Activated T-cell treated with anti-CD3 and anti-CD28 coated beads, Interleukin-2, amount 50 U/mL, for 72 hours (primary cell): ENCODE data around the gene CUEDC2. TPM values are rescaled to one million over a fixed set of nuclear protein-coding genes. Genes with fewer than 3 reads are reported as not detected.

Source experiments
- ATAC-seq, 2 donors: fragments of 150-1000 bp; cut with Tn5 transposase; replicated peaks in 1 of 2; 2 replicates each; pipeline ENCODE4 v1.10.0; 2021; ENCODE audit warnings: moderate library complexity in 2 of 2, mild to moderate bottlenecking in 1 of 2
- DNase-seq, 2 donors: peaks; one replicate each; pipeline ENCODE4 v3.0.0; 2021 to 2022; ENCODE audit warnings: mixed read lengths in 1 of 2
- H3K27ac Mint-ChIP-seq: one replicate; pipeline ENCODE4 v1.8.0; 2022; ENCODE audit warnings: mild to moderate bottlenecking, moderate library complexity, mixed read lengths
- H3K27me3 Mint-ChIP-seq: one replicate; pipeline ENCODE4 v1.8.0; 2022; ENCODE audit warnings: low read depth, mixed read lengths
- H3K36me3 Mint-ChIP-seq, 2 donors: one replicate each; pipeline ENCODE4 v1.8.0; 2022; ENCODE audit warnings: mixed read lengths in 2 of 2, mild to moderate bottlenecking in 1 of 2; ENCODE audit not compliant: insufficient read depth in 2 of 2
- H3K4me1 Mint-ChIP-seq: one replicate; pipeline ENCODE4 v1.8.0; 2022; ENCODE audit warnings: low read depth, mixed read lengths
- H3K4me3 Mint-ChIP-seq, 2 donors: one replicate each; pipeline ENCODE4 v1.8.0; 2022; ENCODE audit warnings: mild to moderate bottlenecking in 2 of 2, mixed read lengths in 2 of 2, moderate library complexity in 2 of 2
- H3K9me3 Mint-ChIP-seq, 2 donors: one replicate each; pipeline ENCODE4 v1.8.0; 2022; ENCODE audit warnings: mixed read lengths in 2 of 2
- total RNA-seq, 2 donors: library from RNA; stranded (reverse); gene quantifications; one replicate each; pipeline ENCODE4 v1.2.3, GENCODE V29; 2022

Gene CUEDC2
- total RNA-seq, 2 donors from 2014 or later = 78.7 to 79.5 TPM

DNA sequence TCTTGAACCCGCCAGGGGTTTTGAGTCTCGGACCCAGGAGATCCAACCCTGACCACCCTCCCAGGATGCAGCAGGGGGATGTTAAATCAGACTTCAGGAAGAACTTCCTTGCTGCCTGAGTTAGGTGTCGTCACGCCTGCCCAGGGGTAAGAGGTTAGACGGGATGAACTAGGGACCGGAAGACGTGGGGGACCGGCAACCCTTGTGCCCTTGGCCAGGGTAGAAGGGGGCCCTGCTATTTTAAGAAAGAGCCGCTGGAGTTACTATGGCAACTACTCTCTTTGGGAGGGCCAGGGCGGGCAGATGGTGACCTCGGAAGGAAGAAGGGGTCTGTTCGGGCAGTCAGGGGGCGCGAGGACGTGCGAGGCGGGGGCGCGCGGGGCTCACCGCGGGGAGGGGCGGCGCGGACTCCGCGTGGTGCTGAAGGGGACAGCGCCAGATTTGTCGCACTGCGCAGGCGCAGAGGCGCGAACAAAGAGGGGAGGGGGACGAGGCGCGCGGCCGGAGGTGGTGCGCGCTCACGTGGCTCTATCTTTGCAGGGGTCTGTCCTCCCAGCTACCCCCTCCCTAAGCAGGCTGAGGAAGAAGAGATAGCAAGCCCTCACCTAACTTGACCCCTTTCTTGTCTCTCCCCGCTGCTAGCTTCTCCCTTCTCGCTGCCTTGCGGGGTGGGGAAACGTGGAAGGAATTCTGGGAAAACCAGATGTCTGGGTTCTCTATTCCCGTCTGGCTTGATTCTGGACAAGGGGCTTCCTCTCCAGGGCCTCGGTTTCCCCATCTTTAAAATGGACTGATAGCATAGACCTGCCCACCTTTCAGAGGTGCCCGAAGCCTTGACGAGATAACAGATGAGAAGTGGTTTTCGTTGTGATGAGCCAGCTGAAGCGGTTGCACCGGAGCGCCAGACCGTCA lies 12.8 kb downstream of the CUEDC2 start:
- DNase-seq (peak; percentile 74 to 76), ATAC-seq (no peak)
- H3K4me3 Mint-ChIP-seq = peak overlapping the region; percentile 88 to 99
- peaks cover 26% of the 10 kb centered on the region for H3K27me3 Mint-ChIP-seq
- peaks cover 34% of the 10 kb centered on the region for H3K4me1 Mint-ChIP-seq
- peak overlapping the region; percentile 67 for H3K27ac Mint-ChIP-seq
- no peaks in the 10 kb centered on the region for H3K9me3 Mint-ChIP-seq
- H3K36me3 Mint-ChIP-seq = peaks cover 2% of the 10 kb centered on the region in 2 donors

DNA sequence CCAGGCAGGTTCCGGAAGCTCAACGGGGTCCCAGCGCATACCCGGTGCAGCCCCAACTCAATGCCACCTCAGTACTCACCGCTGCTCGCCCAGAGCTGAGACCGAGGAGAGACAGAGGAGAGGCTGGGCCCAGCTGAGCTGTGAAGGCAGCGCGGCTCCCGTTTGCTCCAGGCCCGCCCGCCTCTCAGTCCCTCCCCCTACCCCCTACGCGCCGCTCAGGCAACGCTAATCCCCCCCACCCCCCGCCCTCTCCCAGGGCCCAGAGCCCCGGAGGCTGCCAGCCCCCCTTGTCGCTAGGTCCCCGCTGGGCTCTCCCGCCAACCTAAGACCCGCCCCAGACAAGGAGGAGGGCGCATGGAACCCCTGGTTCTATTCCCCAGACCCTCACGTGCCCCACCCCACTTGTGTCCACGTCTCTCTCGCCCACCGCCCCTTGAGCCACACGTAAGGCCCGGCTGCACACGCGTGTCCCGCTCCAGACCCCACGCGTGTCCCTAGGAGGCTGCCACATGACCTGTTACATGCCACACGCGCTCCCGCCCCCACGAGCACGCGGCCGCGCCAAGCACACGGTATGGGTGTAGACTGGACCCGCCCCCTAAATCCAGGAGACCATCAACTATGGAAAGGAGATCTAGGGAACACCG lies 13.6 kb downstream of the CUEDC2 start, which contains the start of gene PSD:
Gene PSD, minus strand, starts transcription at position 164 of the 647 bp plus-strand sequence. CDS start 1,747 bp downstream, outside the sequence.
- DNase-seq = no peak
- ATAC-seq = no peak
- H3K36me3 Mint-ChIP-seq = peaks cover 2% of the 10 kb centered on the region in 2 donors
- no peaks in the 10 kb centered on the region for H3K9me3 Mint-ChIP-seq
- peak within 1 kb of the TSS; percentile 67 for H3K27ac Mint-ChIP-seq
- H3K4me3 Mint-ChIP-seq = peak within 1 kb of the TSS; percentile 88 to 99
- peaks cover 26% of the 10 kb centered on the region for H3K27me3 Mint-ChIP-seq
- peaks cover 34% of the 10 kb centered on the region for H3K4me1 Mint-ChIP-seq

DNA sequence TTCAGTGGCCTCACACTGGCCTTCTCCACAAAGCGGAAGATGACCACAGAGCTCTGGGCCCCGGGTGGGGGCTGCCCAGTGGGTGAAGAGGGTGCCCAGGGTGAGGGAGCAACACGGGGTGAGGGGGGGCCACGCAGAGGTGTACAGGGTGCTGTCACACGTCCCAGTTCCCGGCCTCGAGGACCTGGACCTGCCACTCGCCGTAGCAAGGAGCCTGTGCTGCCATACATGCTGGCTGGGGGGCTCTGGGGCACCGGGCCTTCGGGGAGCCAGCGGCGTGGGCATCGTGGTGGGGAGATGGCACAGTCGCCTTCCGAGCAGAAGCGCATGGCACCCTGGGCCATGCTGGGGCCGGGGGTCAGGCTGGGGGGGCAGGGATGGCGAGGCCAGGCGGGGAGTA lies 15.7 kb downstream of the CUEDC2 start:
- Mint-ChIP-seq H3K9me3 (no peaks in the 10 kb centered on the region), H3K27me3 (peaks cover 26% of the 10 kb centered on the region), H3K36me3 (peaks cover 0 to 2% of the 10 kb centered on the region in 2 donors), H3K4me1 (peaks cover 33% of the 10 kb centered on the region), H3K27ac (no peak overlapping the region), H3K4me3 (no peak overlapping the region)
- DNase-seq (no peak), ATAC-seq (no peak)

DNA sequence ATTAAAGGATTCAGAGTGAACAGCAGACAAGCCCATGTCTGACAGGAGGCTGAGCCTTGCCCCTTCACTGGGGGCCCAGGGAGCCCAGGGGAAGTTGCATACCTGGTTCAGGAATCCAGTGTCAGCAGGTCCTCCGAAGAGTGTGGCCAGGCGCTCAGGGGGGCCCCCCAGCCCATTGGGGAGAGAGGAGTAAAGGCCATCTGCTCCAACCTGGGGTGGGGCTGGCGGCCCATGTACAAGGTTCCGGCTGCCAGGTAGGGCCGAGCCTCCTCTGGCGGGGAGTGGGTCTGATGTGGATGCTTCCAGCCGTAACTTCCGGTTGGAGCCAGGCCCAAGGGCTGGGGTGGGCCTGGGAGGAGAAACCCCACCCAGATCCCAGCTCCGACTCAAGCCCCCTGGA lies 16.1 kb downstream of the CUEDC2 start:
- Mint-ChIP-seq H3K36me3 (peaks cover 0 to 2% of the 10 kb centered on the region in 2 donors), H3K9me3 (no peaks in the 10 kb centered on the region), H3K4me3 (no peak overlapping the region), H3K4me1 (peaks cover 37% of the 10 kb centered on the region), H3K27me3 (peaks cover 26% of the 10 kb centered on the region), H3K27ac (no peak overlapping the region)
- DNase-seq (no peak), ATAC-seq (no peak)

DNA sequence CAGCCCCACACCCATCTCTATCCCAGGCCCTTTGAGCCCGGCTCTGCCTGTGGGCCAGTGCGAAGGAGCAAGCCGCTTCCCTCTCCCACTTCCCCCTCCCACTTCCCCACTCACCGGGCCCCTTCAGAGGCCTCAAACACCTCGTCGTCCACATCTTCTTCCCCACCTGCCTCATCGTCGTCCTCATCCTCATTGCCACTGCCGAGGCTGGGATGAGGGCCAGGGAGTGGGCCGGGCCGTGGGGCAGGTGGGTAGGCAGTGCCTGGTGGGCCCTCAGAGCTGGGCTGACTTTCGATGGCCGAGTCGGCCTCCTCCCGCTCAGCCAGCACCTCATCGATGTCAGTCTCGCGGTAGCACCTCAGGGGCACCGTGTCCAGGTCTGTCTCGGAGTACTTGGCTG lies 17.6 kb downstream of the CUEDC2 start:
- H3K4me1 Mint-ChIP-seq = peaks cover 38% of the 10 kb centered on the region
- H3K36me3 Mint-ChIP-seq = no peaks in the 10 kb centered on the region
- ATAC-seq (no peak), DNase-seq (no peak)
- H3K27ac Mint-ChIP-seq = no peak overlapping the region
- H3K4me3 Mint-ChIP-seq = no peak overlapping the region
- no peaks in the 10 kb centered on the region for H3K9me3 Mint-ChIP-seq
- H3K27me3 Mint-ChIP-seq = peaks cover 29% of the 10 kb centered on the region

DNA sequence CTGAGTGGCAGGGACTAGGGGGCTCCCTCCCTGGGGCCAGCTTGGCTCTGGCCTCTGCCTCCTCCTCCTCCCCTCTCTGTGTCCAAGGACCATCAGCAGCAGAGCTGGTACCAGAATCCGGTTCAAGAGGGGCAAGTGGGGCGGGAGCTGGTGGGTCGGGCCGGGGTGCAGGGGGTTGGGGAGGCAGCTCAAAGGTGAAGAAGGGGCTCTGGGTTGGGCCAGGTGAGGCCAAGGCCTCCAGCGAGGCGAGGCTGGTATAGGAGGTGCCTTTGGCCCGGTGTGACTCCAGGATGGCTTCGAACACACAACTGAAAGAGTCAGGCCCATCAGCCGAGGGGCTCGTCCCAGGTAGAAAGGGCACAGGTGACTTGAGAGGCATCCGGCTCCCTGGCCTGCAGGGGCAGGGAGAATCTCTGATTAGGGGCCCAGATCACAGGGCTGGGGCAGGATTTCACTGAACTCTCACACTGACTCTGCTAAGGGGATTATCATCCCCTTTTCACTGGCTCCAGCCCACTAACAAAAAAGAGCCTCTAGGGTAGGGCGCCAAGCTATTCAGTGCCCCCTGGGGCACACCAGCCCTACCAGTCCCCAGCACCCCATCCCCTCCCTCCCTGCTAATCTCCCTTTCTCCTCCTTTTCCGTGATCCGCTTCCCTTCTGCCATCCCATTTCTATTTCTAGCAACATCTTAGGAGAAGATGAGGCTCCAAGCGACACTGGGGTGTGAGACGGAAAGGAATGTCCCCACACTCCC lies 18.4 kb downstream of the CUEDC2 start:
- Mint-ChIP-seq H3K36me3 (peaks cover 0 to 2% of the 10 kb centered on the region in 2 donors), H3K9me3 (no peaks in the 10 kb centered on the region), H3K27ac (no peak overlapping the region), H3K4me3 (no peak overlapping the region), H3K4me1 (peaks cover 37% of the 10 kb centered on the region), H3K27me3 (peaks cover 30% of the 10 kb centered on the region)
- no peak for DNase-seq
- ATAC-seq = no peak

DNA sequence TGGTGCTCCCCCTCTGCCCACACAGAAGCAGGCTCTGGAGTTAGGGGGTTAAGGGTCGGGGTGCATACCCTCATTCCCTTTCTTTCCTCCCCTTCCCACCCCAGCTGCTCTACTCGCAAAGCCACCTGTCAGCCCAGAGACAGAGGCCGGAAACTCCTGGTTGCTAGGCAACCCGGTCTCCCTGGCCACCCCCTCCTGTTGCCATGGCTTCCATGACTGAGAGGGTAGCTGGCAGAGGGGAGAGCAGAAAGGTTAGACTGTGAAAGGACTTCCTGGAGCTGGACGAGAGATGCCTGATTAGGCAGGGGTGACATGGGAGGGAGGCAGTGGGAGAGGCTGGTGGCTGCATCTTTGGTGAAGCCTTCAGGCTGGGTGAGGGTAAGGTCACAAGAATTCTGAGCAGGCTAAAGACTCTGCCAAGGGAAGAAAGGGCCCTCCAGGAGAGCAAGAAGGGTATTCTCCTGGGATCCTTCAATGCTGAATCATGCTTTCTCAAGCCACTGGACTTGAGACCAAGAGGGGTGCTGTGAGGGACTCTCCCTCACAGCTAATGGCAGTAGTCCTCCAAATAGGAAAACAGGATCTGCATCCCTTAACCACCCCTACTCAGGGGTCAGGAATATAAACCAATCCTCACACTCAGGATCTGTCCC lies 19.2 kb downstream of the CUEDC2 start:
- Mint-ChIP-seq H3K27me3 (peaks cover 22% of the 10 kb centered on the region), H3K27ac (no peak overlapping the region), H3K36me3 (peaks cover 0 to 2% of the 10 kb centered on the region in 2 donors), H3K9me3 (no peaks in the 10 kb centered on the region), H3K4me3 (no peak overlapping the region), H3K4me1 (peaks cover 40% of the 10 kb centered on the region)
- ATAC-seq (peak; percentile 8 to 20), DNase-seq (peak; percentile 63 to 69)

DNA sequence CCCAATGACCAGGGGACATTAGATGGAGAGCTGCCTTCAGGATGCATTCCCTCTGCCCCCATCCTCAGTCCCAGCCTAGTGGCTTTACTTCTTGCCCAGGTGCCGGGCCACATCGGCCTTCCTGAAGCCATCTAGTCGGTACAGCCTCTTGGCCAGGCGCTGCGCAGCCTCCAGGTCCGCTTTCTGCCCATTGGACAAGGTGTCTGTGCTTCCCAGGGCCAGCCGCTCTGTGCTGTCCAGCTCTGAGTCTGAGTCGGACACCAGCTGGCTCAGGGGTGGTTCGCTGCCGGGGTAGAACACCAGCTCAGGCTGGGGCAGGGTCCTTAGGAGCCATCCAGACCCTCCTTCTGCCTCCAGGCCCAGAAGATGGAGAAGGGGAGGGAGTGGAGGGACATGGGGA lies 20.1 kb downstream of the CUEDC2 start:
- ATAC-seq = no peak
- peaks cover 0 to 2% of the 10 kb centered on the region in 2 donors for H3K36me3 Mint-ChIP-seq
- H3K4me3 Mint-ChIP-seq = no peak overlapping the region
- H3K27me3 Mint-ChIP-seq = peaks cover 13% of the 10 kb centered on the region
- no peak overlapping the region for H3K27ac Mint-ChIP-seq
- H3K9me3 Mint-ChIP-seq = no peaks in the 10 kb centered on the region
- H3K4me1 Mint-ChIP-seq = peaks cover 46% of the 10 kb centered on the region
- no peak for DNase-seq

DNA sequence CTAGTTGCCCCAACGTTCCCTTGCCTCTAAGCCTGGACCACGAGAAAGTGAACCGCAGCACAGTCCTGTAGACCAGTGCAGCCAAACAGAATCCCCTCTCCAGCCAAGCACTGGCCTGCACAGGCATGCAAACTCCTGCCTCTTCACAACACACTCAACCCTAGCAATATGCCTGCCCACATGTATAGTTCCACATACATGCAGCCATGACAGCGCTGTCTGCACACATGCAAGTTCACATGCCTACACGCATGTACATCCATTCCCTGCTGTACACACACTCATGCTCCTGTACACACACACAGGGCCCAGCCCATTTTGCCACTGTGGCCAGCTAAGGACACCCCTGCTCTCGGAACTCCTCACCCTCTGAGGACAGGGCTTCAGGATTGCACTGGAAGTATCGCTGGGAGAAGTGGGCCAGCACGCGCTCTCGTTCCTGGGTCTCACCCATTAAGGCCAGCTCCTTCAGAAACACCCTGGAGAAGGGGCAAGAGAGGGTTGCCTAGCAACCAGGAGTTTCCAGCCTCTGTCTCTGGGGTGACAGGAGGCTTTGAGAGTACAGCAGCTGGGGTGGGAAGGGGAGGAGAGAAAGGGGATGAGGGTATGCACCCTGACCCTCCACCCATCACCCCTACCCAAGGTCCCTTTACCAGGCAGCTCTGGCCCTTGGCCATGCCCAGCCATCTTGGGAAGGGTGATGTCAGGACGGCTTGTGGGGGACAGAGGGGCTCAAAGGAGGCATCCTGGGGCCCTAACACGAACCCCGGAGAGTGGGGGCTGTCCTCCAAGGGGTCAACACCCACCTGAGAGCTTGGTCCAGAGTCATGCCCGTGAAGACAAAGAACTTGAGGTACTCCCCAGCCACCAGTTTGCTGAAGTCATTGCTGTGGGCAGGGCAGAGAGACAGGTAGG lies 20.8 kb downstream of the CUEDC2 start:
- ATAC-seq (no peak), DNase-seq (no peak)
- Mint-ChIP-seq H3K4me1 (peaks cover 53% of the 10 kb centered on the region), H3K36me3 (peaks cover 0 to 2% of the 10 kb centered on the region in 2 donors), H3K9me3 (no peaks in the 10 kb centered on the region), H3K27ac (peak overlapping the region; percentile 14), H3K4me3 (peak overlapping the region; percentile 71 to 87), H3K27me3 (peaks cover 7% of the 10 kb centered on the region)

DNA sequence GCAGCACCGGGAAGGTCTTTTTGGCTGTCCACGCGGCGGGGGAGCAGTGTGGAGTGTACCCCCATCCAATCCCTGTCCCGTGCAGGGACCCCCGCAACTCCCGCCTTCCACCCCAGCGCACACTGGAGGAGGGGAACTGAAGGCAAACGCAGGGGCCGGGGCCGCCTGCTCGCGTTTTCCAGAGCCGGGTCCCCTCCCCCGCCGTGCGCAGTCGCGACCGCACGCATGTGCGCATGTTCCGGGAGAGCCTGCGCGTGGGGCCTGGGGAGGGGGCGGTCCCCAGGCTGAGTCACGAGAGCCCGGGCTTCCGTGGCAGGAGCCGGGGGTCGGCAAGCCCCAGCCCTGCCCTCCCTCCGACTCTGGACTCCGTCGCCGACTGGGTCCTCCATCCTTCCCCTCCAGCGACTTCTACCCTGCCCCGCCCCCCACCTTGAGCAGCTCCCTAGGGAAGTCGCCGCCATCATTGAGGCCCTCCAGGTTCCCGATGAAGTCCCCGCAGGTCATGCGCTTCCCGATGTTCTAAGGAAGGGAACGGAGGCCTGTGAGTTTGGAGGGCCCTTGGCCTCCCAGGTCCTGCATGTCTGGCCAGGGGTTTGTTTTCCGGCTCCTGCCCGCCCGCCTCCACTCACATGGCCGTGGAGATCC lies 21.8 kb downstream of the CUEDC2 start:
- peaks cover 0 to 2% of the 10 kb centered on the region in 2 donors for H3K36me3 Mint-ChIP-seq
- peaks cover 63% of the 10 kb centered on the region for H3K4me1 Mint-ChIP-seq
- peak overlapping the region; percentile 14 for H3K27ac Mint-ChIP-seq
- peaks cover 7% of the 10 kb centered on the region for H3K27me3 Mint-ChIP-seq
- ATAC-seq (peak; percentile 29 to 30), DNase-seq (peak; percentile 72 to 73)
- no peaks in the 10 kb centered on the region for H3K9me3 Mint-ChIP-seq
- peak overlapping the region; percentile 71 to 87 for H3K4me3 Mint-ChIP-seq

DNA sequence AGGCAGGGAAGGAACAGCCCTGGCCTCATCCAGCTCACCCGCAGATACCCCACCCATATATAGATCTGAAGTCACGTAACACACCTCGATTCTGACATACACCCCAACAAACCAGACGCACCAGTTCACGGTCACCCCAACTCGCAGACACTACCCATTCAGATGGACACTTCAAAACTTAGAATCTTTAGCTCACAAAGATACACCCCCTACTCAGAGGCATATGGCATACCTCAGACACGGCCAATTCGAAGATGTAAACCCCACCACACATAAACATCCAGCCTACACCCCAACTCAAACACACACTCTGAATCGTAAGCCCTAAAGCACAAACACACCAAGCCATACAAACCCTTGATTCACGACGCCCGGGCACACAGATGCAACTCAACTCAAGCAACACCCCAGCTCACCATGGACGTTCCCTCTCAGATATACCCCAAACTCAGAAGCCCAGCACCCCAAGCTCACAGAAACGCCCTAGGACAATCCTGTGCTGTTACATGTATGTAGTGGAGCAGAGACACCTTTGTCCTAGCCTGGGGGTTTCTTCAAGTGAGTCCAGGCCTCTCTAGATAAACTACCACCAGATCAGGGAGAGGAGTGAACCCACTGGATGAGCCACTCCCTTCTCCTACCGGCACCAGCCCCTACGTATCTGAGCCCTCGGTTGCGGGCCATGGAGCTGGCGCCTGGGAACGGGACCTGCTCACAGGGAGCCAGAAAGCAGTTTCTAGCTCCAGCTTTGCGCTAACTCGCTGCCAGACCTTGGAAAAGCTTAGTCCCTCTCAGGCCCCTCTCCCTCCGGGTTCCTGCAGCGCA lies 22.6 kb downstream of the CUEDC2 start:
- peaks cover 0 to 2% of the 10 kb centered on the region in 2 donors for H3K36me3 Mint-ChIP-seq
- H3K27me3 Mint-ChIP-seq = peaks cover 7% of the 10 kb centered on the region
- peak overlapping the region; percentile 71 to 87 for H3K4me3 Mint-ChIP-seq
- H3K9me3 Mint-ChIP-seq = no peaks in the 10 kb centered on the region
- peak overlapping the region; percentile 9 for H3K27ac Mint-ChIP-seq
- no peak for DNase-seq
- peaks cover 71% of the 10 kb centered on the region for H3K4me1 Mint-ChIP-seq
- no peak for ATAC-seq
